22Rv1 (cell line): ENCODE results near the gene MAB21L1.

Experiments used
- H3K27ac ChIP-seq: fragments of 450-650 bp; 2 replicates; pipeline ENCODE4 v1.5.1; 2017
- ZFX ChIP-seq: fragments of 450-650 bp; IDR thresholded peaks from 2 replicates; pipeline ENCODE4 v1.6.1; 2017; ENCODE audit warnings: antibody characterized with exemption, borderline replicate concordance
- TF ChIP-seq, protein P1 (sequence below): fragments of 450-650 bp; IDR thresholded peaks from 2 replicates; pipeline ENCODE4 v1.5.1; 2017; ENCODE audit warnings: mild to moderate bottlenecking

MAB21L1 gene

DNA sequence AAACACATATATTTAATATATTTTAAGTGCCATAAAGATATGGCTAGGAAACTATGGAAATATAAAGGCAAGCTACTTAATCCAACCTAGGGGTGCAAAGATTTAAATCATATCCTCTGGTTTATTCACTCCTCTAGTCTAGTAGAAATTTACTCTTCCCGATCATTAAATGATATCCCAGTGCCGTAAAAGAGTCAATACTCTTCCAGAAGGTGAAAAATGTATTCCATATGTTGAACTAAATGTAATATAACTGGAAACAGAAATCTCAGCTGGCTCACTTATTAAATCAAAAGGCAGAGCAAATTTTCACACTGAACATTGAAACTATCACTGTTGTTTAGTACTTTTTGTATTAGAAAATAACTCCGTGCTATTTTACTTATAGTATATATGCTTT lies 11.1 kb downstream of the MAB21L1 start:
- TF ChIP-seq, protein P1, sequence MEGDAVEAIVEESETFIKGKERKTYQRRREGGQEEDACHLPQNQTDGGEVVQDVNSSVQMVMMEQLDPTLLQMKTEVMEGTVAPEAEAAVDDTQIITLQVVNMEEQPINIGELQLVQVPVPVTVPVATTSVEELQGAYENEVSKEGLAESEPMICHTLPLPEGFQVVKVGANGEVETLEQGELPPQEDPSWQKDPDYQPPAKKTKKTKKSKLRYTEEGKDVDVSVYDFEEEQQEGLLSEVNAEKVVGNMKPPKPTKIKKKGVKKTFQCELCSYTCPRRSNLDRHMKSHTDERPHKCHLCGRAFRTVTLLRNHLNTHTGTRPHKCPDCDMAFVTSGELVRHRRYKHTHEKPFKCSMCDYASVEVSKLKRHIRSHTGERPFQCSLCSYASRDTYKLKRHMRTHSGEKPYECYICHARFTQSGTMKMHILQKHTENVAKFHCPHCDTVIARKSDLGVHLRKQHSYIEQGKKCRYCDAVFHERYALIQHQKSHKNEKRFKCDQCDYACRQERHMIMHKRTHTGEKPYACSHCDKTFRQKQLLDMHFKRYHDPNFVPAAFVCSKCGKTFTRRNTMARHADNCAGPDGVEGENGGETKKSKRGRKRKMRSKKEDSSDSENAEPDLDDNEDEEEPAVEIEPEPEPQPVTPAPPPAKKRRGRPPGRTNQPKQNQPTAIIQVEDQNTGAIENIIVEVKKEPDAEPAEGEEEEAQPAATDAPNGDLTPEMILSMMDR, result no peak
- no peak for TF ChIP-seq ZFX
- H3K27ac ChIP-seq, result no peak overlapping the region

DNA sequence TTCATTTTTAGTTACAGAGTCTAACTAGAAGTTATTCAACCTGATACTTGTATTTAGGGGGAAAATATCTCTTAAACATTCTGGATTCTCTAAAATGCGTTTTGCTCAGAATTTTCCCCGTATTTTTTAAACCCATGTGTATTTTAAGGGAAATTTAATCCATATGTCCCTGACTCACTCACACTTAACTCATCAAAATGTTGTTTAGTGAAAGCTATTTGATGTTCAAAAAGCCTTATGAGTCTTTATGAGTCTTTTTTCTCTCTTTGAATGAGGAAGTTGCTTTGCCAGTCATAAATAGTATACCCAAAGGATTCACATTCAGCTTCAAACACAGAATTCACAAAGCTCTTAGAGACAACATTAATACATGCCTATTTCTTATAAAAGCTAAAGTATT lies 16.4 kb downstream of the MAB21L1 start:
- TF ChIP-seq ZFX, result no peak
- TF ChIP-seq, protein P1, result no peak
- H3K27ac ChIP-seq, result no peak overlapping the region

DNA sequence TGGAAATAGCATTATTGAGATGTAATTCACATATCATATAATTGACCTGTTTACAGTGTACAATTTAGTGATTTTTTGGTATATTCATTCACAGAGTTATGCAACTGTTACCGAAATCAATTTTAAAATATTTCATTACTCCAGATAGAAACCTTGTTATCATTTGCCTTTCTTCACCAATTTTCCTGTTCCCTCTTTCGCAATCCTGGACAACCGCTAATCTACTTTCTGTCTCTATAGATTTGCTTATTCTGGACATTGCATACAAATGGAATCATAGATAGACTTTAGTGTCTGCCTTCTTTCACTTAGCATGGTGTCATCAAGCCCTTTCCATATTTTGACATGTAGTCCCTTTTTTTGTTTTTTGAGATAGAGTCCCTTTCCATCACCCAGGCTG lies 19.2 kb downstream of the MAB21L1 start:
- no peak overlapping the region for H3K27ac ChIP-seq
- no peak for TF ChIP-seq ZFX
- TF ChIP-seq, protein P1, result no peak

DNA sequence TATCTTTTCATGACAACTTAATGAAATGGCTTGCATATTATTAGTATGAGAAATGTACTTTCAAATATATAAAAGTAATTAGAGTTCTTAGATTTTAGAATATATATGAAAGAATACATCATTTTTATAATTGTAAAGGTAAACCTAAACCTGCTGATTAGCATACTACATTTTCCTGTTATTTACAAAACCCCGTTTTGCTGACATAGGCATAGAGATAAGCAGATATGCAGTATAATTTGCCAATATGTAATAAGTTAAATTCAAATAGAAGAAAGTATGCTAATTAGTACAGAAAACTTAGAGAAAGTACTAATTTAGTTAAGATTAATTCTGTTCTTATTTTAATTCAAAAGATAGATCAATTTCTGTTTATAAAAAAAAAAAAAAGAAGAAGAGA lies 21.5 kb downstream of the MAB21L1 start:
- TF ChIP-seq, protein P1, result no peak
- TF ChIP-seq ZFX, result no peak
- H3K27ac ChIP-seq, result no peak overlapping the region

DNA sequence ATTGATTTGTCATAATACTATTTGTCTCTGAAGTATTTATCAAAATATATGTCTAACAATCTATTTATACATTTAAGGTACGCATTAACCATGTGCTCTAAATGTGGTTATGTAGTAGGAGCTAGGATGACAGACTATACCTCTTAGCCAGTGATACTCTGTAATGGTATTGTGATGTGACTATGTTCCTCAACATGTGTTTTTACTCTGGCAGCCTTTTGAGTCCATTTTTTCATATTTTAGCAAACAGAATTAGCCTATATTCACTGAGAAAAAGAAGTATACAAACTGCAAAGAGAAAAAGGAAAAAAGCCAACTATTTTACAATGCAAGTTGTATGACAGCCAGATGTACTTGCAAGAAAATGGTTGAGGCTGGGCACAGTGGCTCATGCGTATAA lies 26.7 kb downstream of the MAB21L1 start:
- no peak overlapping the region for H3K27ac ChIP-seq
- TF ChIP-seq ZFX, result no peak
- TF ChIP-seq, protein P1, result no peak

DNA sequence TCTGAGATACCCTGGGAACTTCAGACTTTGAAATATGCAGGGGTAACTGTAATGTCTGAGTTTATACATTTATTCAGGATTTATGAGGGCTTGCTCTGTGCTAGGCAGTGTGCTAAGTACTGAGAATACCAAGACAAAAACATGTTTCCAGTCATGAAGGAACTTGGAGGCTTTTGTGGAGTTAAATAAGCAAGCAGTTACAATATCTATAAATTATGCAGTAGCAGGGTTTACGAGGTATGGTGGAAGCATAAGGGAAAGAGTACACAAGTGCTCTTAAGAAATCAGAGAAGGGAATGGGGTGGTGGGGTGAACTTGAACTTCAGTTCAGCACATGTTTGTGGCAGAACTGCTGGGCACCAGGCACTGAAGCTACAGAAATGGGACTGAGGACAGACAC lies 28.0 kb downstream of the MAB21L1 start:
- no peak for TF ChIP-seq ZFX
- TF ChIP-seq, protein P1, result no peak
- H3K27ac ChIP-seq, result no peak overlapping the region
